Activated gamma-delta T cell treated with Interleukin-2 at 50 U/mL for 16 hours (primary cell): Measurements from ENCODE around the gene HBA1.
"Not testable (repeated sequence)": the region's sequence is repeated elsewhere in the genome, so short reads cannot be mapped to it uniquely, and the experiment has no call there.

Experiments
- DNase-seq: peaks from one replicate; pipeline ENCODE4 v3.0.0-alpha.2; 2020

Gene HBA1

DNA sequence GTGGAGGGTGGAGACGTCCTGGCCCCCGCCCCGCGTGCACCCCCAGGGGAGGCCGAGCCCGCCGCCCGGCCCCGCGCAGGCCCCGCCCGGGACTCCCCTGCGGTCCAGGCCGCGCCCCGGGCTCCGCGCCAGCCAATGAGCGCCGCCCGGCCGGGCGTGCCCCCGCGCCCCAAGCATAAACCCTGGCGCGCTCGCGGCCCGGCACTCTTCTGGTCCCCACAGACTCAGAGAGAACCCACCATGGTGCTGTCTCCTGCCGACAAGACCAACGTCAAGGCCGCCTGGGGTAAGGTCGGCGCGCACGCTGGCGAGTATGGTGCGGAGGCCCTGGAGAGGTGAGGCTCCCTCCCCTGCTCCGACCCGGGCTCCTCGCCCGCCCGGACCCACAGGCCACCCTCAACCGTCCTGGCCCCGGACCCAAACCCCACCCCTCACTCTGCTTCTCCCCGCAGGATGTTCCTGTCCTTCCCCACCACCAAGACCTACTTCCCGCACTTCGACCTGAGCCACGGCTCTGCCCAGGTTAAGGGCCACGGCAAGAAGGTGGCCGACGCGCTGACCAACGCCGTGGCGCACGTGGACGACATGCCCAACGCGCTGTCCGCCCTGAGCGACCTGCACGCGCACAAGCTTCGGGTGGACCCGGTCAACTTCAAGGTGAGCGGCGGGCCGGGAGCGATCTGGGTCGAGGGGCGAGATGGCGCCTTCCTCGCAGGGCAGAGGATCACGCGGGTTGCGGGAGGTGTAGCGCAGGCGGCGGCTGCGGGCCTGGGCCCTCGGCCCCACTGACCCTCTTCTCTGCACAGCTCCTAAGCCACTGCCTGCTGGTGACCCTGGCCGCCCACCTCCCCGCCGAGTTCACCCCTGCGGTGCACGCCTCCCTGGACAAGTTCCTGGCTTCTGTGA, at the start of gene HBA1:
Gene HBA1, plus strand, starts transcription at position 204 of the 906 bp plus-strand sequence. Its CDS starts 37 bp downstream, at position 241.
- DNase-seq, result not testable (repeated sequence)

GRCh38 chr16:129075-129474, 47.4 kb upstream of the HBA1 start:
- no peak for DNase-seq

DNA sequence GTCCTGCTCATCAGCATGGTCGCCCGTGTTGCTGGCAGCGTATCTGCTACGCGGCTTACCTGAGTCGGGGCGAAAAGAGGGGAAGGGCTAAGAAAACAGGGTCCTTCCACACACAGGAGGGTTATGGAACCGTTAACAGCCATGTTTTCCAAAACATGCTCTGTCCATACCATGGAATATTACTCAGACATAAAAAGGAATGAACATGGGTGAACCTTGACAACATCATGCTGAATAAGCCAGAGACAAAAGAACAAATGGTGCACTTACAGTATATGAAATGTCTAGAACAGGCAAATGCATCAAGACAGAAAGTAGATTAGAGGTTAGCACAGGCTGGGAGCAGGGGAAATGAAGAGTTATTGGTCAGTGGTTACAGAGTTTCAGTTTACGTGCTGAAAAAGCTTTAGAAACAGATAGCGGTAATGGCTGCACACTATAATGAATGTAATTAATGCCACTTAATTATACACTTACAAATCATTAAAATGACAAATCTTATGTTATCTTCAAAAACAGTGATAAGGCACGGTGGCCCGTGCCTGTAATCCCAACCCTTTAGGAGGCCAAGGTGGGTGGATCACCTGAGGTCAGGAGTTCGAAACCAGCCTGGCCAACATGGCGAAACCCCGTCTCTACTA, 45.8 kb upstream of the HBA1 start:
- no peak for DNase-seq

GRCh38 chr16:132120-132519, 44.4 kb upstream of the HBA1 start:
- DNase-seq, result no peak

GRCh38 chr16:133716-134115, 42.8 kb upstream of the HBA1 start:
- DNase-seq, result no peak

DNA sequence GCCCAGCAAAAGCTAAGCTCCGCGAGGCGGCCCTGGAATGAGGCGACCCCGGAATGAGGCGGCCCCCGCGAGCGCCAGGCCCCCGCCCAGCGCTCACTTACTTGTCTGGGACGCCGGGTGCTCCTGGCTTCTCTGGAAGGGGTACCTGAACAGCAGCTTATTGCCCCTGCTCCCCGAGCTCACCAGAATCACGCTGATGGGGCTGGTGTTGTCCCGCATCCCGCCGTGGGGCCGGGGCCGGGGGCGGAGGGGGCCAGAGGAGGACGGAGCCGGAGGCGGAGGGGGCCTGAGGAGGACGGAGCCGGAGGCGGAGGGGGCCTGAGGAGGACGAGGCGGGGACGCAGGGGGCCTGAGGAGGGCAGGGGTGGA, 38.4 kb upstream of the HBA1 start:
- peak; percentile 19 for DNase-seq

- DNase-seq, result no peak
Measured at GRCh38 chr16:140175-140857, 36.2 kb upstream of the HBA1 start.

DNA sequence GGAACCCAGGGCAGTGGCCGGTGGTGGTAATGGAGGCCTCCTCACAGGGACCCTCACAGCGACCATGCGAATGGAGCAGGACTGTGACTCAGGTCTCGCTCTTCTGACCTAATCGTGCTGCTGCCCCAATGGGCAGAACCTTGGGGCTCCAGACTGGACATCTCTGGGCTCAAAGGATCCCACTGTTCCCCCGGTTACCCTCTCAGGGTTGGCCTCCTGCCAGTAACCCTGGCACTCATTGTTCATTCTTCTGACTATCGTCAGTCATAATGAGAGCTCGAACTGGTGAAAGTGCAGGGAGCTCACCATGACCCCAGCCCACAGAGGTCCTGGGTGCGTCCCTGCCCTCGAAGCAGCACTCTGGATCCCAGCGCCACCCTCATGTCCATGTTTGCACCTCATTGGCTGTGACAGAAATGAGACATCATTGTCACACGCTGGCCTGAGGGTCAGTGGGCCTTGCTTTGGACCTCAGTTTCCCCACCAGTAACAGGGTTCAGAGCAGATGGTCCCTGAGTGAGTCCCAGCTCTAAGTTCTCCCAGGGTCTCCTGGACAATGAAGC, 34.0 kb upstream of the HBA1 start:
- no peak for DNase-seq

- DNase-seq, result no peak
Measured at GRCh38 chr16:143047-143446, 33.4 kb upstream of the HBA1 start.

- no peak for DNase-seq
Measured at GRCh38 chr16:143456-143855, 33.0 kb upstream of the HBA1 start.

GRCh38 chr16:144797-145252, 31.7 kb upstream of the HBA1 start:
- DNase-seq, result no peak

DNA sequence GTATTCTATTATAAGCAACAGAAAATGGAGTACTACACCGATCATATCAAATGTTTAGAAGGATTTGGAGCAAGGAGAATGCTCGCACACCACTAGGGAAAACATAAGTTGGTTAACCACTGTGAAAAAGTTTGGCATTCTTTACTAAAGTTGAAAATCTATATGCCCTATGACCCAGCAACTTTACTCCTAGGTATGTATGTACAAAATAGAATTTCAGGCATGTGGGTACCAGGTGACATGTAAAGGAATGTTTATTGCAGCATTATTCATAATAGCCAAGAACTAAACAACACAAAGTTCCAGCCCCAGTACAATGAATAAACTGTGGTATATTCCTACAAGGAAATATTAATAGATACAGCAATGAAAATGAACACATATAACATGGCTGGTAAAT, 29.8 kb upstream of the HBA1 start:
- DNase-seq, result no peak

- DNase-seq, result no peak
Measured at GRCh38 chr16:149024-149660, 27.3 kb upstream of the HBA1 start.

- DNase-seq, result no peak
Measured at GRCh38 chr16:152141-153128, 24.0 kb upstream of the HBA1 start, which contains the start of gene HBZ. HBZ (plus strand) TSS chr16:152644; CDS start chr16:152910, 266 bp downstream.

- DNase-seq, result not testable (repeated sequence)
Measured at GRCh38 chr16:153129-153521, 23.4 kb upstream of the HBA1 start.

DNA sequence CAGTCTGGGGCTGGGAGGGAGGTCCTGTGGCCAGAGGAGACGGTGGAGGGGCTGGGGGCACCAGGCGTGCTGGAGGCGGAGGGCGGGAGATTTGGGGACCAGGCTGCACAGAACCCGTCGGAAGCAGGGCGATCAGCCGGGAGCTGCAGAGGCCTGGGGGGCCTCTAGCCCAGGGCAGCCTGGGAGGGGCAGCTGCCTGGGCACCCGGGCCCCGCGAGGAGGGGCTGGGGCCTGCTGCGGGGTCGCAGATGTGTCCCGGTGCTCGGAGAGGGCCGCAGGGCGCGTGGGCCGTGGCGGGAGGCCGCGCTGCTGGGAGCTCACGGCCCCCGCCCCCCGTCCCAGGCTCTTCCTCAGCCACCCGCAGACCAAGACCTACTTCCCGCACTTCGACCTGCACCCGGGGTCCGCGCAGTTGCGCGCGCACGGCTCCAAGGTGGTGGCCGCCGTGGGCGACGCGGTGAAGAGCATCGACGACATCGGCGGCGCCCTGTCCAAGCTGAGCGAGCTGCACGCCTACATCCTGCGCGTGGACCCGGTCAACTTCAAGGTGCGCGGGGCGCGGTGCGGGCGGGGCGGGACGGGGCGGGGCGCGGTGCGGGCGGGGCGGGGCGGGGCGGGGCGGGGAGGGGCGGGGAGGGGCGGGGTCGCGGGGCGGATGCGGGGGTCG, 22.8 kb upstream of the HBA1 start:
- not testable (repeated sequence) for DNase-seq

DNA sequence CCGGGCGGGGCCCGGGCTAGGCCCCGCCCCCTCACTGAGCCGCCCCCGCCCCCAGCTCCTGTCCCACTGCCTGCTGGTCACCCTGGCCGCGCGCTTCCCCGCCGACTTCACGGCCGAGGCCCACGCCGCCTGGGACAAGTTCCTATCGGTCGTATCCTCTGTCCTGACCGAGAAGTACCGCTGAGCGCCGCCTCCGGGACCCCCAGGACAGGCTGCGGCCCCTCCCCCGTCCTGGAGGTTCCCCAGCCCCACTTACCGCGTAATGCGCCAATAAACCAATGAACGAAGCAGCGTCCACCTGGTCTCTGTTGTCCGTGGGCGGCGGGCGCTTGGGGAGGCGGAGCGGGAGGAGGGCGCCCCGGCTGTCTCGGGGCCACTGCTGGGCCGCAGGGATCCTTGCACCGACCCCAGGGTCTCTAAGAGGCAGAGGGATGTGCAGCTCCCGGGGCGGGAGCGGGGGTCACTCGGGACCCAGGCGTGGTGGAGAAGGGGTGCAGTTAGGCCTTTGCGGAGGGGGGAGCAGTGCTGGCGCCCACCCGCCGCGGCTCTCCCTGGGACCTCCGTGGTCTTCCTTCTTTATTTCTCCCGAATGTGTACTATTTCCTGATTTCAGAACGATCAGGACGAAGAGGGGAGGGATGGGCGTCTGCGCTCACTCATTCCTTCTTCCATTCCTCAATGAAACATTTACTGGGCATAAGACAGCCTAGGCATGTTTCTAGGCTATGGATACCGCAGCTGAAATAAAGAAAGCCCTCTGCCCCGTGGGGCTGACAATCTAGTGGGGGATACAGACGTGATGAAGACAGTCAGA, 22.1 kb upstream of the HBA1 start:
- no peak for DNase-seq

DNA sequence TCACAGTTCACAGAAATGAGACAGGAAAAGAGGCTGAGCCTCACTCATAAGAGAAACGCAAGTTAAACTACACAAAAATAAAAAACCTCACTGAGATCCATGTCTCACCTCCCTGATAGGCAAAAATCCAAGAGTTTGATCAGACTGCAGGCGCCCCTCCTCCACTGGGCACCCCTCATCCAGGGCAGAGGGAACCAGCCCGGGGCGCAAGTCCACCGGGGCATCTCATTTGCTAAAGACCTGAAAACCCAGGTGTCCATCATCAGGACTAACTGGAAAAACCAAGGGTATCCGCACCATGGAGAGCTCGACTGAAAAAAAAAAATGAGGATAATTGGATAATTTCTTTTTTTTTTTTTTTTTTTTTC, 21.5 kb upstream of the HBA1 start:
- no peak for DNase-seq

DNA sequence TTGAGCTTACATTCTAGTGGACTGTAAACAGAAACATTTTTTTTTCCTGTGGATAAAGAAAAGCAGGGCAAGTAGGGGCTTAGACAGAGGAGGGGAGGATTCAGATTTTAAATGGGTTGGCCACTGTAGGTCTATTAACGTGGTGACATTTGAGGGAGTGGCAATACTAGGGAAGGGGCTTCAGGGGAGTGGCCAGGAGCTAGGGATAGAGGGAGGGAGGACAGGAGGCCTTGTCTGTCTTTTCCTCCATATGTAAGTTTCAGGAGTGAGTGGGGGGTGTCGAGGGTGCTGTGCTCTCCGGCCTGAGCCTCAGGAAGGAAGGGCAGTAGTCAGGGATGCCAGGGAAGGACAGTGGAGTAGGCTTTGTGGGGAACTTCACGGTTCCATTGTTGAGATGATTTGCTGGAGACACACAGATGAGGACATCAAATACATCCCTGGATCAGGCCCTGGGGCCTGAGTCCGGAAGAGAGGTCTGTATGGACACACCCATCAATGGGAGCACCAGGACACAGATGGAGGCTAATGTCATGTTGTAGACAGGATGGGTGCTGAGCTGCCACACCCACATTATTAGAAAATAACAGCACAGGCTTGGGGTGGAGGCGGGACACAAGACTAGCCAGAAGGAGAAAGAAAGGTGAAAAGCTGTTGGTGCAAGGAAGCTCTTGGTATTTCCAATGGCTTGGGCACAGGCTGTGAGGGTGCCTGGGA, 17.2 kb upstream of the HBA1 start:
- DNase-seq, result no peak
